Right lung (tissue), 5 donors: ENCODE data around the gene RPL5. TPM values are rescaled to one million over a fixed set of nuclear protein-coding genes. Genes with fewer than 3 reads are reported as not detected.

Experiments
- DNase-seq, 2 donors: peaks; one replicate each; pipeline ENCODE4 v3.0.0-alpha.2; 2013
- polyA plus RNA-seq, 5 donors: library from polyadenylated mRNA; unstranded; fragments of 120-200 nt; gene quantifications; one replicate each; pipeline versions ENCODE4 v1.2.1 to v1.2.3, GENCODE V29; 2013; ENCODE audit warnings: inconsistent platforms in 1 of 5, low replicate concordance in 1 of 5; ENCODE audit not compliant: insufficient read length in 5 of 5, insufficient read depth in 1 of 5

The RPL5 gene
- polyA plus RNA-seq, 5 donors = 2,868 to 3,314 (median 3,014) TPM

DNA sequence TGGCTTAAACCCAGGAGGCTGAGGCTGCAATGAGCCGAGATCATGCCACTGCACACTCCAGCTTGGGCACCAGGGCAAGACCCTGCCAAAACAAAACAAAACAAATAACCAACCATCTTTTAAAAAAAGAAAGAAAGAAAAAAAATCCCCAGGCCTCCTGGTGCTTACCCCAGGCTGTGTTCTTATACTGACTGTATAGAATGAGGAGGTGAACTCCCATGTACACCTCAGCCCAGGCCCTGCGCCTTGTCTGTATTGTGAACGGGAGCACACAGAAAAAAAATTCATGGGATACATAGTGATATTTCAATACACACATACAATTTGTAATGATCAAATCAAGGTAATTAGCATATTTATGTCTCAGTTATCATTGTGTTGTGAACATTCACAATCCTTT is 14.1 kb downstream of the RPL5 start:
- no peak for DNase-seq

DNA sequence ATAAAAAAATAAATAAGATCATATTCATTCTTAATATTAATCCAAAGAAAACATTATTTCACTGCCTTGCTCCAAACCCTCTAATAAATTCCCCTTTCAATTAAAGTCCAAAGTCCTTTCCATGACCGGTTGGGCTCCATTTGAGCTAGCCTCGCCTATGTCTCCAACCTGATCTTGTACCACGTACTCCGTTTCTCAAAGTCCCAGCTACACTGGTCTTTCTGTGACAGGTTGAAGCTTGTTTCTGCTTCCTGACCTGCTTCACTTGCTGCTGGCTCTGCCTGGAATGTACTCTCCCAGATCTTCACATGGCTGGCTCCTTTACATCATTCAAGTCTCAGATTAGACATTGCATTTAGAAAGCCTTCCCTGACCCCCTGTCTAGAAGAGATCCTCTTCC is 16.4 kb downstream of the RPL5 start:
- DNase-seq = no peak

DNA sequence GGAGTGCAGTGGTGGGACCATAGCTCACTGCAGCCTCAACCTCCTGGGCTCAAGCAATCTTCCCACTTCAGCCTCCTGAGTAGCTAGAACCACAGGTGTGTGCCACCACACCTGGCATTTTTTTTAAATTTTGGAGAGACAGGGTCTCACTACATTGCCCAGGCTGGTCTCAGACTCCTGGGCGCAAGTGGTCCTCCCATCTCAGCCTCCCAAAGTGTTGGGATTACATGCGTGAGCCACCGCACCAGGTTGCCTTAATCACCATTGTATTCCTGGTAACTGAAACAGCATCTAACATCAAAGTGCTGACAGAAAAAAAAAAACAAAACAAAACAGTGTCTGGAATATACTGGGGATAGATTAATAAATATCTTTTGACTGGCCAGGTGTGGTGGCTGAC is 18.2 kb downstream of the RPL5 start:
- DNase-seq = no peak

DNA sequence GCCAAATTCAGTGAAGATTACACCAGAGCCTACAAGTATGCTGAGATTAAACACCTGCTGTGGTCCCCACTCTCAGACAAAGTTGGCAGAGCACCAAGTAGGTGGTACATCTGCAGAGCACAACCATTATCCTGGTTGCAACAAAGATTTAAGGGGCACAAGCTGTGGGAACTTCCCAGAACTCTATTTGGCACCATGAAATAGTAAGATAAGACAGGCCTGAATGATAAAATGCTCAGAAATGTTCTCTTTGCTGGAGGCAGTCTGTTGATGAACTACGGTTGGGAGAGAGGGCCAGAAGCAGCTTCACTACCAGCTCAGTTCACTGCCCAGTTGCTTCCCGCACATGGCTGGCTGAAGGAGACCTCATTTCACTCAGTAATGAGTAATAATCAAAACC is 19.9 kb downstream of the RPL5 start:
- no peak for DNase-seq

DNA sequence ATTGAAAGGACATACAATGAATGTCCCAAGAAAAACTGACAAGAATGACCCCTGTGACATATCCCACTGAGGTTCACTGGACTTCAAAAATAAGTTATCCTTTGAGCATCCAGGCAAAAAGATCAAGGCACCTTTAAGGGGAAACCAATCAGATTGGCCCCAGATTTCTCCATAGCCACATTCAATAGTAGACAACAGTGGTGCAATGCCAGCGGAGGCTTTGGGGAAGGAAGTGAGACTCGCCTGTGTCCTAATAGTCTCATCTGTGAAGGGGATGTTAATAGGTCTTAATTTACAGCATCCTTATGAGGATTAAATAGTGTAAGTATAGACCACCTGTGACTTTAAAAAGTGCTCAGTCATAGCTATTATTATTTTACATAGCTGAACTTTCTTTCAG is 21.5 kb downstream of the RPL5 start:
- DNase-seq = no peak

DNA sequence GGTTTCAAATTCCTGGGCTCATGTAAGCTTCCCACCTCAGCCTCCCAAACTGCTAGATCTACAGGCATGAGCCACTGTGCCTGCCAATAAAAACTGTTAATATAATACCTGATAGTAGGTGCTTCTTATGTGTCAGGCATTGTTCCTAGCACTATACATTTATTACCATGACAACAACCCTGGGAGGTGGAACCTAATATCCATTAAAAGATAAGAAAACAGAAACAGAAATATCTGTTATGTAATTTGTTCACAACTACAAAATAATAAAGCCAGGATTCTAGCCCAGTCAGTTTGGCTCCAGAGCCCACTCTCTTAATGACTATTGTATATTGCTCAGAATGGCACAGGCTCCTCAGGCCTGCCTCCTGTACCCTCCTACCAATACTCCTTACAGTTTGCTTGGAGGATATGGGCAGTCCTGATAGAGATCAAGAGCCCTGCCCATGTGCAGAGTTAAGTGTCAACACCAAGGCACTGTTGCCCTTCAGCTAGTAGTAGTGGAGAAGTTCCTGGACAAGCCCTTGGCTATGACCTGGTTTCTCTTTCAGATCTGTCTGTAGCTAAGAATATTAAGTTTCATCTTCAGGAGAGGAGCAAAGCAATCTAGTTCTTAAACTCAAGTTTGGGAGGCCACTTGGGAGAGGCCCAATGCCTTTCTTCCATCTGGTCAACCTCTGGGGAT is 22.4 kb downstream of the RPL5 start:
- no peak for DNase-seq

DNA sequence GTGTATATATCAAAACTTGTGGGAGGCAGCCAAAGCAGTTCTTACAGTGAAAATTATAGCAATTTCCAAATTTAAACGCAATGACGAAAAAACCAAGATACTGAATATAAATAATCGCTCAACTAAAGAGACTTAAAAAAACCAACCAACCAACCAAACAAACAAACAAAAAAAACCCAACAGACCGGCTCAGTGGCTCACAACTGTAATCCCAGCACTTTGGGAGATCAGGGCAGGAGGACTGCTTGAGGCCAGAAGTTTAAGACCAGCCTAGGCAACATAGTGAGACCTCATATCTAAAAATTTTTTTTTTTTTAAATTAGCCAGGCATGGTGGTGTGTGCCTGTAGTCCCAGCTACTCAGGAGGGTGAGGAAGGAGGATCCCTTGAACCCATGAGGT is 23.4 kb downstream of the RPL5 start:
- DNase-seq = no peak

DNA sequence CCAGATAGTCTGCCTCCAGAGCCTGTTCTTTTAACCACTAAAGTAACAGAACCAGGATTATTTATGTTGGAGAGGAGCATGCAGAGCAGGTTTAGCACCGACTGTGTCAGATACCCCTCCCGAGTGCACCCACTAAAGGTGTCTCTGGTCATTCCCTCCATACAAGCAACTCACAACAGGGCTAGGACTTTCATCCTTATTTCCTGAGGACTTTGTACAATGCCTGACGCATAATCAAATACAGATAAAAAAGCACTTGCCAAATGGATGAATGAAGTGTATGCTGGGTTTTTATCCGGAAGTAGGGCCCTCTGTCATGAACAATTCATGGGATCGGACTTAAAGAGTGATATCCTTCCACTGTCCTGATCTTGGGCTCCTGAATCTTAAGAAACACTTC is 26.0 kb downstream of the RPL5 start:
- no peak for DNase-seq

DNA sequence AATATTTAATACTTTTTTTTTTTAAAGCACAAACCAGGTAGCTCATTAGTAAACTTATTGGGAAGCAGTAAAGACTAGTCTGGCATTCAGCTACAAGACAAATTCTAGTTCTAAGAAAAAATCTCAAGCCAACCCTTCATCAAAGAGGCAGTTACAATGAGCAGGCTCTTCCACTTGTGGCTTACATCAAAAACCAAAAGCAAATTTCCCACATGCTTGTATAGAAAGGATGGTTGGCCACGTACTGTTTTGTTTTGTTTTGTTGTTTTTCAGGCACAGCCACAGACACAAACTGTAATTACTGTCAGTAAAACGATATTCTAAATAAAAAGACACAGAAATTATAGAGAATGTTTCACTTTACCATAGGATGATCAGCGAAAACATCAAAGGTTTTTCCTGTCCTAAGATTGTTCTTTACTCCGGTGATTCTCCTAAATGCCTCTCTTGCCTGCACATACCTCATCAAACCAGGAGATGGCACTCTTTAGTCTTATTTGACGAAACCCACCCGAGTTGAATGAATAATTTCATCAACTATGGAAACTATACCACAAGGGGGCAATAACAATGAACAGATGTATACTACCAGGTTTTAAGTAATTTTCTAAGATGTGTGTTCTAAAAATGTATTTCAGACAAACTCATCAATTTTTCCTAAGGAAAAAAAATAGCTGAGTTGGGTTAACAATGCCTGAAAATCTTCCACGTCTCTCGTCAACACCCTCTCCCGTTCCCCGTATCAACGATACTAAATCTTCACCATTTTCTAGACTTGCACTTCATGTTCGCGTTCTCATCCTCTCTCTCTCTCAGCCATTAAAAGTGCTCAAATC is 26.9 kb downstream of the RPL5 start:
- DNase-seq = peak; percentile 58 to 78

DNA sequence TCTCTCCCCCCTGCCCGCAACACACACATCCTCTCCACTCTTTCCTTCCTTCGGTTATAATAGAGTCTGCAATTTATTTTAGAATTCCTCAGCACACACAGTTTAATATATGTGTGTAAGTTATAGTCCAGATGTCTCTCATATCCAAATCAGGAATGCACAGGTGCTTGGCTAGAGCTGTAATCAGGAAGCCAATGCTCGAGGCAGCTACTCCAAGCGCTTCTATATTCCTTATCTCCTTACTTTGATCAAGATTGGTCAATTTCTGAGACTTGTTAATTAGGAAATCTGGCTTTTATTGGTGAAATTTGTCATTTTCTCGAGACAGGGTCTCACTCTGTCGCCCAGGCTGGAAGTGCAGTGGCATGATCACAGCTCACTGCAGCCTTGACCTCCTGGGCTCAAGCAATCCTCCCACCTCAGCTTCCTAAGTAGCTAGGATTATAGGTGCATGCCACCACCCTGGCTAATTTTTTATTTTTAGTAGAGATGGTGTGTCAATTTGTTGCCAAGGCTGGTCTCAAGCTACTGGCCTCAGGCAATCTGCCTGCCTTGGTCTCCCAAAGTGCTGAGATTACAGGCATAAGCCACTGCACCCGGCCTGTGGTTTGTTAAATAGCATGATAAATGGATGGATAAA is 27.7 kb downstream of the RPL5 start:
- DNase-seq = no peak

DNA sequence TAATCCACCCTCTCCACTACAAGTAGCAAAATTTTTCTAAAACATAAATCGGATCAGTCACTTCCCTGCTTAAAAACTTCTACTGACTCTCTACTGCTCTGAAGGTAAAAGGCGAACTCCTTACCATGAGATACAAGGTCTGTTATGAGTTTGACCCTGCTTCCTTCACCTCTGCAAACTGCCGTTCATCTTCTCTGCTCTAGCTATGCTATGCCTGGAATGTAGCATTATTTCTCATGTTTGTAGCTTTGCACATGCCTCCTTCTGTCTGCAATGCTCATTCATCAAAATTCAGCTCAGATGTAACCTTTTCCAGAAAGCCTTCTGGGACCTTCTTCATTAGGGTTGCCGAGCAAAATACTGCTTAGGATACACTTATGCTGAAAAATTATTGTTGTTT is 30.8 kb downstream of the RPL5 start:
- DNase-seq = no peak

DNA sequence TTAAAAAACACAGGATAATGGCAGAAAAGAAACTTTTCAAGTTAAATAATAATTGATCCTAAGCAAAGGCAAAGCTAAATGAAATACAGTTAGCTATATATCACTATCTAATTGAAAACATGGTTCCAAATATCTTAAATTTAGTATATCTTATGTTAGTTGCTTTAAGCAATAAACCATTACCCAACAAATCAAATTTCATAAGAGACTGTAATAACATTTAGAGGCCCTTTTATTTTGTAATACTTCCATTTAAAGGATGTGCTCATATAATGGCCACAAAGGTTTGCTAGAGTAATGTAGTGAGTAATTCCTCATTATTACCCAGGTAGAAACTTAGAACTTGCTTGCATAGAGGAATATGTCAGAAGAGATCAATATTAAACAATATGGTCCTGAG is 32.3 kb downstream of the RPL5 start:
- no peak for DNase-seq

DNA sequence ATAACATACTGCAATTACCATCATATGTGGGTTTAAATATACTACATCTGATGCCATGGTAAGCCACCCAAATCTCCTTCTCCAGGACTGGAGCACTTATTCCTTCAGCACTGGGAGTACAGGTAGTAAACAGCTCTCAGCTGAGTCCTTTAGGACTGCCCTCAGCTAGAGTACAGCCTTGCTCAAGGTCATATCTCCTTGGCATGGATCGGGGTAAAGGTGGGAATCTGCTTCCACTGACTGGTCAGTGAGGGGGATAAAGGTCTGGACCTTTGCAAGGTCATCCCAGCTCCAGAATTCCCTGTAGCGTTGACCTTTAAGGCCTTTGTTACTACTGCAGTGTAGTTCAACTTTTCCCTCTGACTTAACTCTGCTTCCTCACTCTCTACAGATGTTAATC is 38.8 kb downstream of the RPL5 start:
- no peak for DNase-seq

DNA sequence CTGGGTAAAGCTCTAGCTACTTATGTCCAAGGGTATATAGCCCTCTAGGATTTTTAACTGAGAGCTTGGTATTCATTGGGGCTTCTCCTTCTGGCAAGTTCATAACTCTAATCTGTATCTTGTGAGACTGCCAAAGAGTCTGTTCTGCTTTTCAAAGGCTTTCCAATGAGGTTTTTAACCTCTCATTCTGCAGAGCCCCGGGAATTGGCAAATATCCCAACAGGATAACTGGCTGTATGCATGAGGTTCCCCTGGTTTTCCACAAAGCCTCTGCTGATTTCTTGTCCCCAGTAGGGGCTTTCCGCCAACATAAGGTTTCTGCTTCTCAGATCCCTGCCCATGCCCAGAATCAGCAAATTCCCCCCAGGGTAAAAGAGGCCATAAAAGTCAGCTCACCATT is 40.9 kb downstream of the RPL5 start:
- no peak for DNase-seq

DNA sequence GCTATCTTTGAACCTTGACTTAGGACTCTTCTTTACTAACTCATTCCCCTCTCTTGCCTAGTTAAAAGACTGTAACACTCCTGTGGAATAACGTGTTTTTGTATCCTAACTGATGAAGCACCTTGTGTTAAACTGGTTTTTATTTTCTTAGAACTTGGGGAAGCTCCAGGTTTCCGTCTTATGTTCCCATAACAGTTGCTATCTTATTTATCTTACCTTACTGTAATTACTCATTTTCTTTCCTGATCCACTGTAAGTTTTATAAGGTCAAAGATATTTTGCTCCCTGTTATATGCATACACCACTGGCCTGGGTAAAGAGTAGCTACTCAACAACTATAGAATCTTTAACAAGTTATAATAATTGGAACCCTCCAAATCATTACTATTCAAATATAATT is 43.1 kb downstream of the RPL5 start:
- DNase-seq = no peak

DNA sequence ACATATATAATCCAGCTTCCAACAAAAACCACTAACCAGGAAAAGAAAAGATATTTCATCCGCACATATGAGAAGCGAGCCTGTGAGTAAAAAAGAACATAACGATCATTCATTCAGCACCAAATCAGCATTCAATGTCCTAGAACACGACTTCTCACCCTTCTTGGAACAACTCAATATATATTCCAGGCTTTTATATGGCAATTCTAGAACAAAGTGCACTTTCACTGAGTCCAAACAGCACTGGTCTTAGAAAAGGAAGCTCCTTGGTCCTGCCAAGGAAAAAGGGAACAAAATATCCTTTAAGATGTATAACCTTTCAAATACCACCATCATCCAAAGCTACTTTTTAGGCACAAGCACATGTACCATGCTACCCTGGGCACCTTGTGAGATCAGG is 44.5 kb downstream of the RPL5 start:
- no peak for DNase-seq

DNA sequence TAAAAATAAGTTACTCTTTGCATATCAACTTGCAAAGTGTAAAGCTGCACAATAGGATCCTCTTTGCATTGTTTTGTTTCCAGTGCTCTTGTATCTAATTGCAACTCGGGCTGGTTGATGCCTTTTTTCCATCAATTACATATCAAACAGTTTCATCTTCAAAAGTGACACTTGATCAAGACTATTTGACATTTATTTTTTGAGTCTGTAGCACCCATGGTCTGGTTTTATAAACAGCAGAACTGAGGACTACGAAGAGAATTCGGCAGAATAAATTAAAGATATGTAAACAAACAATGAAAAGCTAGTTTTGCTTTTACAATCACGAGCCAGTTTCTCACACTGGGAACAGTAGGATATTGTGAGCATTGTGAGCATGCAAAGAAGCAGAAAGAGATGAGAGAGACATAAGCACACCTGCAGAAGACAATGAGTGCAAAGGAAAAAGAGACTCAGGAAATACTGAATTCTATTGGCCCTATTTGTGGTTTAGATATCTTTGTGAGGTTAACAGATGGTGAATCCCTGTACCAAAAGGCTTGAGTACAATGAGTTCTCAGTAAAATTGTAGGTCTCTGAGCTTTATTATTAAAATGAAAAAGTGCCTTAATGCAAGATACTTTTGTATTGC is 45.4 kb downstream of the RPL5 start:
- no peak for DNase-seq

DNA sequence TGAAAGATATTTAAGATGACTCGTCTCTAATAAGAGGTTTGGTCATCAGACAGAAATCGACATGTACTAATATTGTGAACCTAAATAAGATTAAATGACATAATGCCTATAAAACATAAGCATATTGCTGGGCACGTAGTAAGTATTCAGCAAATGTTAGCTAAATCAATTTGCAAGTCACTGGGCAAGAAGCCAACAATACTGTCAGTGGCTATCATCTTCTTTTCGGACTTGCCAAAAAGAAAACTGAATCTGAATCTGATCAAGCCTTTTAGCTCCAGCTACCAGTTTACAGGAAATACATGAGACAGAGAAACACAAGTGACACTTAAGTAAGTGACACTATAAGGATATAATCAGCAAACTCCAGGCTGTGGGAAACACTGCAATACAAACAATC is 46.0 kb downstream of the RPL5 start:
- no peak for DNase-seq

DNA sequence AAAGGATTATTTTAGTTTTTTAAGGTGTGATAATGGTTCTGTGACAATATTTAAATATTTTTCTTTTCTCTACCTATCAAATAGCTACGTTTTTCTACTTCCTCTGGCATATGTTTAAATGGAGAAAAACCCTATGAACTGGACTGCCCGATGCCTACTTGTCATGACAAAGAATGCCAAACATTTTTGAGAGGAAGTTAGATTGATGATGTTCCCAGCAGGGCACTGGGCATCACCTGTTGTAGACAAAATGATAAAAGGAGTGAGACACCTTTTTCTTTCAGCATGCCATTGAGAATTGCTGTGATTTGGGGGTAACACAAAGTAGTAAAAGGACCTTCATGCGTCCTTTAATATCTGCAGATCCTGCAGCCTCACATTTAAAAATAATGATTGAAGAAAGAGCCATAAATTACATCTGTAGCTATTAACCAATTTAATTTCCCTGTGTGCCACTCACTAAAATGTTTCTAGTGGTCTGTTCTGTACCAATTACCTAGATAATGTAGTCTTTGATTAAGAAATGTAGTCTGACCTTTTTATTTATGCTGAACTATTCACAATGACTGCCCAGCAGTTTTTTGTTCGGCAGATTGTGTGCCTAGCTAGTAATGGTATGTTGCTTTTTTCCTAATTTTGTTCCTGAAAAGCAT is 47.6 kb downstream of the RPL5 start:
- no peak for DNase-seq

DNA sequence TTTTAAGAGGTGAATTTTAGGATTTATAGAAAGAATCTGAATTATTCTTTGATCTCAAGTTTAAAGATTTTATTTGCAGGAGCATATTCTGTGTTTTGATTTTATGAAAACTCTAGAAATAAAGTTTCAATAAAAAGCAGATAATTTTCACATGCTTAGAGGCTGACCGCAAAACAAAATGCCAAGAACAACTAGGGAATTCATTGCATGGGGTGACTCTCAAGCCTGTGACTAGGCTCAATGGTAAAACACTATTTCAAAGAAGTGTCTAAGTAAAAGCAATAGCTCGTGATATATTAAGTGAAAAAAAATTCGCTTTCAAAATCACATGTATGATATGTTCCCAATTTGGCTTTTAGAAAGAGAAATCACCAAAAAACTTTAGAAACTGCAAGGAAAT is 49.6 kb downstream of the RPL5 start:
- DNase-seq = no peak

DNA sequence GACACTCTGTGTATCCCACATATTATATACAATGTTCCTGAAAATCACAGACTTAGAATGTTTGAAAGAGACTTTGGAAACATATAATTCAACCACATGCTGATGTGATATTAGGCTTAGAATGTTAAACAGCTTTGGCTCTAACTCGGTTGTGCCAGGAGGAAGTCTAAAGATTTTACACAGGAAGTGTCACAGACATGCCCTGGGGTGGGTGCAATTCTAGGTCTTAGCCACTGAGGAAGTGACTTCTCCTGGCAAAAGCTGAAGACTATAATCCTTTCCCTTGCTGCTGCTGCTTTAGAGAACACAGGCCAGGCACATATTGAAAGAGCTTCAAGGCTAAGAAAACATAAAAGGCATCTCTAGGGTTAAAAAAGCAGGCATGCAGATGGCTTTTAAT is 51.0 kb downstream of the RPL5 start:
- no peak for DNase-seq

DNA sequence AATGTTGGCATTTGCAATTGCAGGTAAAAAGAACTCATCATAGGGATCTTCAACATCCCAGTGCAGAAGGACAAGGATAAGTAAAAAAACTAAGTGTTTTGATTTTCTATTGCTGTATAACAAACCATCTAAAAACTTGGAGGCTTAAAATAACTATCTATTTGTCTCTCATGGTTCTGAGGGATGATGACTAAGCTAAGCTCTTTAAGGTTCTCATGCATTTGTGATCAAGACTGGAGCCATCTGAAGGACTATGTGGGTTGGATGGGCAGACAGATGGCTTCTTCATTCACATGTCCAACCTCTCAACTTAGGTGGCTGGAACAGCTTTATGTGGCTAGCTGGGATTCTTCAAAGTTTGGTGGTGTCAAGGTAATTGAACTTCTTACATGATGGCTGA is 51.5 kb downstream of the RPL5 start:
- no peak for DNase-seq
